ENCODE results near the gene PLCB1. TPM values are rescaled to one million over a fixed set of nuclear protein-coding genes. Genes with fewer than 3 reads are reported as not detected.

Gene PLCB1
- total and polyA plus RNA-seq, 2 experiments from 2014 or later = 14.9 to 20.7 TPM

- H3K4me2 ChIP-seq = no peak overlapping the region
- no peaks in the 10 kb centered on the region for H3K36me3 ChIP-seq (ENCODE audit: insufficient read depth)
- H2AFZ ChIP-seq = no peak overlapping the region
- no peaks in the 10 kb centered on the region; the same call in 1 of the 2 replicates for H4K20me1 ChIP-seq (replicated peaks; ENCODE audit: insufficient read depth)
- no peaks in the 10 kb centered on the region for H3K27me3 ChIP-seq (ENCODE audit: insufficient read depth)
- no peaks in the 10 kb centered on the region for H3K4me1 Mint-ChIP-seq
- no peak overlapping the region for H3K4me3 Mint-ChIP-seq
- no peak for TF ChIP-seq CREB1 (CRISPR knock-in tag; IDR thresholded peaks at IDR 0.05; ENCODE audit: low read depth)
- TF ChIP-seq, protein P1, sequence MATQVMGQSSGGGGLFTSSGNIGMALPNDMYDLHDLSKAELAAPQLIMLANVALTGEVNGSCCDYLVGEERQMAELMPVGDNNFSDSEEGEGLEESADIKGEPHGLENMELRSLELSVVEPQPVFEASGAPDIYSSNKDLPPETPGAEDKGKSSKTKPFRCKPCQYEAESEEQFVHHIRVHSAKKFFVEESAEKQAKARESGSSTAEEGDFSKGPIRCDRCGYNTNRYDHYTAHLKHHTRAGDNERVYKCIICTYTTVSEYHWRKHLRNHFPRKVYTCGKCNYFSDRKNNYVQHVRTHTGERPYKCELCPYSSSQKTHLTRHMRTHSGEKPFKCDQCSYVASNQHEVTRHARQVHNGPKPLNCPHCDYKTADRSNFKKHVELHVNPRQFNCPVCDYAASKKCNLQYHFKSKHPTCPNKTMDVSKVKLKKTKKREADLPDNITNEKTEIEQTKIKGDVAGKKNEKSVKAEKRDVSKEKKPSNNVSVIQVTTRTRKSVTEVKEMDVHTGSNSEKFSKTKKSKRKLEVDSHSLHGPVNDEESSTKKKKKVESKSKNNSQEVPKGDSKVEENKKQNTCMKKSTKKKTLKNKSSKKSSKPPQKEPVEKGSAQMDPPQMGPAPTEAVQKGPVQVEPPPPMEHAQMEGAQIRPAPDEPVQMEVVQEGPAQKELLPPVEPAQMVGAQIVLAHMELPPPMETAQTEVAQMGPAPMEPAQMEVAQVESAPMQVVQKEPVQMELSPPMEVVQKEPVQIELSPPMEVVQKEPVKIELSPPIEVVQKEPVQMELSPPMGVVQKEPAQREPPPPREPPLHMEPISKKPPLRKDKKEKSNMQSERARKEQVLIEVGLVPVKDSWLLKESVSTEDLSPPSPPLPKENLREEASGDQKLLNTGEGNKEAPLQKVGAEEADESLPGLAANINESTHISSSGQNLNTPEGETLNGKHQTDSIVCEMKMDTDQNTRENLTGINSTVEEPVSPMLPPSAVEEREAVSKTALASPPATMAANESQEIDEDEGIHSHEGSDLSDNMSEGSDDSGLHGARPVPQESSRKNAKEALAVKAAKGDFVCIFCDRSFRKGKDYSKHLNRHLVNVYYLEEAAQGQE (IDR thresholded peaks at IDR 0.05; ENCODE audit: unreplicated experiment) = no peak
- no peak for TF ChIP-seq POLR2AphosphoS5 (IDR thresholded peaks at IDR 0.05; ENCODE audit: low read depth)
- TF ChIP-seq NANOG (IDR thresholded peaks at IDR 0.05; ENCODE audit: borderline replicate concordance) = no peak
- TF ChIP-seq ETS1 (IDR thresholded peaks at IDR 0.05) = no peak
- TF ChIP-seq, protein P2, sequence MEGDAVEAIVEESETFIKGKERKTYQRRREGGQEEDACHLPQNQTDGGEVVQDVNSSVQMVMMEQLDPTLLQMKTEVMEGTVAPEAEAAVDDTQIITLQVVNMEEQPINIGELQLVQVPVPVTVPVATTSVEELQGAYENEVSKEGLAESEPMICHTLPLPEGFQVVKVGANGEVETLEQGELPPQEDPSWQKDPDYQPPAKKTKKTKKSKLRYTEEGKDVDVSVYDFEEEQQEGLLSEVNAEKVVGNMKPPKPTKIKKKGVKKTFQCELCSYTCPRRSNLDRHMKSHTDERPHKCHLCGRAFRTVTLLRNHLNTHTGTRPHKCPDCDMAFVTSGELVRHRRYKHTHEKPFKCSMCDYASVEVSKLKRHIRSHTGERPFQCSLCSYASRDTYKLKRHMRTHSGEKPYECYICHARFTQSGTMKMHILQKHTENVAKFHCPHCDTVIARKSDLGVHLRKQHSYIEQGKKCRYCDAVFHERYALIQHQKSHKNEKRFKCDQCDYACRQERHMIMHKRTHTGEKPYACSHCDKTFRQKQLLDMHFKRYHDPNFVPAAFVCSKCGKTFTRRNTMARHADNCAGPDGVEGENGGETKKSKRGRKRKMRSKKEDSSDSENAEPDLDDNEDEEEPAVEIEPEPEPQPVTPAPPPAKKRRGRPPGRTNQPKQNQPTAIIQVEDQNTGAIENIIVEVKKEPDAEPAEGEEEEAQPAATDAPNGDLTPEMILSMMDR (conservative IDR thresholded peaks at IDR 0.05; ENCODE audit: low read depth in 2 of 2) = no peak
- TF ChIP-seq, protein P3, sequence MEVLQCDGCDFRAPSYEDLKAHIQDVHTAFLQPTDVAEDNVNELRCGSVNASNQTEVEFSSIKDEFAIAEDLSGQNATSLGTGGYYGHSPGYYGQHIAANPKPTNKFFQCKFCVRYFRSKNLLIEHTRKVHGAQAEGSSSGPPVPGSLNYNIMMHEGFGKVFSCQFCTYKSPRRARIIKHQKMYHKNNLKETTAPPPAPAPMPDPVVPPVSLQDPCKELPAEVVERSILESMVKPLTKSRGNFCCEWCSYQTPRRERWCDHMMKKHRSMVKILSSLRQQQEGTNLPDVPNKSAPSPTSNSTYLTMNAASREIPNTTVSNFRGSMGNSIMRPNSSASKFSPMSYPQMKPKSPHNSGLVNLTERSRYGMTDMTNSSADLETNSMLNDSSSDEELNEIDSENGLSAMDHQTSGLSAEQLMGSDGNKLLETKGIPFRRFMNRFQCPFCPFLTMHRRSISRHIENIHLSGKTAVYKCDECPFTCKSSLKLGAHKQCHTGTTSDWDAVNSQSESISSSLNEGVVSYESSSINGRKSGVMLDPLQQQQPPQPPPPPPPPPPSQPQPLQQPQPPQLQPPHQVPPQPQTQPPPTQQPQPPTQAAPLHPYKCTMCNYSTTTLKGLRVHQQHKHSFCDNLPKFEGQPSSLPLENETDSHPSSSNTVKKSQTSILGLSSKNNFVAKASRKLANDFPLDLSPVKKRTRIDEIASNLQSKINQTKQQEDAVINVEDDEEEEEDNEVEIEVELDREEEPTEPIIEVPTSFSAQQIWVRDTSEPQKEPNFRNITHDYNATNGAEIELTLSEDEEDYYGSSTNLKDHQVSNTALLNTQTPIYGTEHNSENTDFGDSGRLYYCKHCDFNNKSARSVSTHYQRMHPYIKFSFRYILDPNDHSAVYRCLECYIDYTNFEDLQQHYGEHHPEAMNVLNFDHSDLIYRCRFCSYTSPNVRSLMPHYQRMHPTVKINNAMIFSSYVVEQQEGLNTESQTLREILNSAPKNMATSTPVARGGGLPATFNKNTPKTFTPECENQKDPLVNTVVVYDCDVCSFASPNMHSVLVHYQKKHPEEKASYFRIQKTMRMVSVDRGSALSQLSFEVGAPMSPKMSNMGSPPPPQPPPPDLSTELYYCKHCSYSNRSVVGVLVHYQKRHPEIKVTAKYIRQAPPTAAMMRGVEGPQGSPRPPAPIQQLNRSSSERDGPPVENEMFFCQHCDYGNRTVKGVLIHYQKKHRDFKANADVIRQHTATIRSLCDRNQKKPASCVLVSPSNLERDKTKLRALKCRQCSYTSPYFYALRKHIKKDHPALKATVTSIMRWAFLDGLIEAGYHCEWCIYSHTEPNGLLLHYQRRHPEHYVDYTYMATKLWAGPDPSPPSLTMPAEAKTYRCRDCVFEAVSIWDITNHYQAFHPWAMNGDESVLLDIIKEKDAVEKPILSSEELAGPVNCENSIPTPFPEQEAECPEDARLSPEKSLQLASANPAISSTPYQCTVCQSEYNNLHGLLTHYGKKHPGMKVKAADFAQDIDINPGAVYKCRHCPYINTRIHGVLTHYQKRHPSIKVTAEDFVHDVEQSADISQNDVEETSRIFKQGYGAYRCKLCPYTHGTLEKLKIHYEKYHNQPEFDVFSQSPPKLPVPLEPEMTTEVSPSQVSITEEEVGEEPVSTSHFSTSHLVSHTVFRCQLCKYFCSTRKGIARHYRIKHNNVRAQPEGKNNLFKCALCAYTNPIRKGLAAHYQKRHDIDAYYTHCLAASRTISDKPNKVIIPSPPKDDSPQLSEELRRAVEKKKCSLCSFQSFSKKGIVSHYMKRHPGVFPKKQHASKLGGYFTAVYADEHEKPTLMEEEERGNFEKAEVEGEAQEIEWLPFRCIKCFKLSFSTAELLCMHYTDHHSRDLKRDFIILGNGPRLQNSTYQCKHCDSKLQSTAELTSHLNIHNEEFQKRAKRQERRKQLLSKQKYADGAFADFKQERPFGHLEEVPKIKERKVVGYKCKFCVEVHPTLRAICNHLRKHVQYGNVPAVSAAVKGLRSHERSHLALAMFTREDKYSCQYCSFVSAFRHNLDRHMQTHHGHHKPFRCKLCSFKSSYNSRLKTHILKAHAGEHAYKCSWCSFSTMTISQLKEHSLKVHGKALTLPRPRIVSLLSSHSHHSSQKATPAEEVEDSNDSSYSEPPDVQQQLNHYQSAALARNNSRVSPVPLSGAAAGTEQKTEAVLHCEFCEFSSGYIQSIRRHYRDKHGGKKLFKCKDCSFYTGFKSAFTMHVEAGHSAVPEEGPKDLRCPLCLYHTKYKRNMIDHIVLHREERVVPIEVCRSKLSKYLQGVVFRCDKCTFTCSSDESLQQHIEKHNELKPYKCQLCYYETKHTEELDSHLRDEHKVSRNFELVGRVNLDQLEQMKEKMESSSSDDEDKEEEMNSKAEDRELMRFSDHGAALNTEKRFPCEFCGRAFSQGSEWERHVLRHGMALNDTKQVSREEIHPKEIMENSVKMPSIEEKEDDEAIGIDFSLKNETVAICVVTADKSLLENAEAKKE (CRISPR knock-in tag; IDR thresholded peaks at IDR 0.05) = no peak
- TF ChIP-seq ZNF114 (CRISPR knock-in tag; IDR thresholded peaks at IDR 0.05) = no peak
- TF ChIP-seq EZH2phosphoT487 (IDR thresholded peaks at IDR 0.05; ENCODE audit: unreplicated experiment) = no peak
- no peak for TF ChIP-seq ZNF331 (CRISPR knock-in tag; IDR thresholded peaks at IDR 0.05; ENCODE audit: low read depth)
- no peak for TF ChIP-seq EZH2 (IDR thresholded peaks at IDR 0.05; ENCODE audit: low read depth, unreplicated experiment)
- TF ChIP-seq JUNB (IDR thresholded peaks at IDR 0.05; ENCODE audit: unreplicated experiment) = no peak
- TF ChIP-seq STAT1 (IDR thresholded peaks at IDR 0.05; ENCODE audit: unreplicated experiment) = no peak
- no peaks in the 10 kb centered on the region; the same call in 2 of the 3 replicates for H3K9me3 Mint-ChIP-seq
- no peak for DNase-seq (ENCODE audit: low spot score)
- H3K27me3 Mint-ChIP-seq (ENCODE audit: insufficient read depth, low read depth, poor library complexity) = peaks cover under 1% of the 10 kb centered on the region
- no peaks in the 10 kb centered on the region for H3F3A ChIP-seq (replicated peaks; ENCODE audit: low read depth)
- no peaks in the 10 kb centered on the region; the same call in 1 of the 2 replicates for H3K9me2 ChIP-seq (ENCODE audit: insufficient read depth)
- no peak for ATAC-seq
- no peaks in the 10 kb centered on the region for H3K36me3 Mint-ChIP-seq (ENCODE audit: low read depth)
- H3K27ac ChIP-seq (ENCODE audit: low read depth) = no peak overlapping the region
- no peaks in the 10 kb centered on the region for H3K79me2 ChIP-seq (replicated peaks; ENCODE audit: insufficient read depth)
- H3K27ac Mint-ChIP-seq = no peak overlapping the region
- no peaks in the 10 kb centered on the region for H3K4me1 ChIP-seq (ENCODE audit: insufficient read depth)
- H3K4me3 ChIP-seq = no peak overlapping the region
These were observed 575.1 kb downstream of the PLCB1 start for GRCh38 chr20:8706961-8707700.
